GM12864 (cell line): ENCODE data around the gene TLE2.

Experiments
- DNase-seq: peaks from one replicate; pipeline ENCODE4 v3.0.0-alpha.2; 2011; ENCODE audit warnings: low read depth
- H3K4me3 ChIP-seq: 2 replicates; pipeline ENCODE4 v1.5.1; 2011; ENCODE audit warnings: mild to moderate bottlenecking, low read depth, low read length, control low read depth
- CTCF ChIP-seq: IDR thresholded peaks from 2 replicates; pipeline ENCODE4 v1.5.1; 2011; ENCODE audit warnings: low read depth, mild to moderate bottlenecking, moderate library complexity, low read length, control low read depth, inconsistent platforms; ENCODE audit errors: missing control alignments

TLE2 gene

DNA sequence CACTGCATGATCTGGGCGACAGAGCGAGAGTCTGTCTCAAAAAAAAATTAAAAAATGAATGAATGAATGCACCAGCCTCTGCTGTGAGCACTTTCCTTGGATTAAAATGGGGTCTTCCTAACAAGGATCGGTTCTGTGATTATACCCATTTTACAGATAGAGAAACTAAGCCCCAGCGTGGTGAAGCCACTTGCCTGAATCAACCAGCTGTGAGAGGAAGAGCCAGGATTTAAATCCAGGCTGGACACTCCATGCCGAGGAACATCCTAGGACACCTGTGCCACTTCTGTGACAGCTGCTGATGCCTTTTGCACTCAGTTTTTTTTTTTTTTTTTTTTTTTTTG is 19.1 kb upstream of the TLE2 start:
- no peak for DNase-seq
- TF ChIP-seq CTCF = no peak
- H3K4me3 ChIP-seq = no peak overlapping the region

DNA sequence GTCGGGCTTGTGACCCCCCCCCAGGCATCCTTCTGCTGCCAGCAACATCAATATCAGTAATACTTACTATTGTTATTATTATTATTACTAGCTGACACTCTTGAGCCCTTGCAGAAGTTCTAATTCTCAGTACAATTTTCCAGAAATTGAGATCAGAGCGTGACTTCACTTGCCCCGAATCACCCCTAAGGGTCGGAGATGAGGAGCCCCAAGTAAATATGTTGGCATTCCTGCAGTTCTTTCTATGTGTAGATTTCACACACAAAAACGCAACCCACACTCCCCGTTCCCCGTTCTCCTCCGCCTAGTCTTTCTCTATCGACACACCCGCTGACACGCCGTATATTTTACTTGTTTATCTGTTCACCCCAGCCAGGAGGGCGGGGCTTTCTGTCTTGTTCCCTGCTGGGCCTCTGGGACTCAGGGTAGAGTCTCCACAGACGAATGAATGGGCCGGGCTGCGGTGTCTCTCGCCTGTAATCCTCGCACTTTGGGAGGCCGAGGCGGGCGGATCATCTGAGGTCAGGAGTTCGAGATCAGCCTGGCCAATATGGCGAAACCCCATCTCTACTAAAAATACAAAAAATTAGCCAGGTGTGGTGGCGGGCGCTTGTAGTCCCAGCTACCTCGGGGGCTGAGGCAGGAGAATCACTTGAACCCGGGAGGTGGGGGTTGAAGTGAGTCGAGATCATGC is 18.6 kb upstream of the TLE2 start:
- TF ChIP-seq CTCF = no peak
- no peak overlapping the region for H3K4me3 ChIP-seq
- no peak for DNase-seq

DNA sequence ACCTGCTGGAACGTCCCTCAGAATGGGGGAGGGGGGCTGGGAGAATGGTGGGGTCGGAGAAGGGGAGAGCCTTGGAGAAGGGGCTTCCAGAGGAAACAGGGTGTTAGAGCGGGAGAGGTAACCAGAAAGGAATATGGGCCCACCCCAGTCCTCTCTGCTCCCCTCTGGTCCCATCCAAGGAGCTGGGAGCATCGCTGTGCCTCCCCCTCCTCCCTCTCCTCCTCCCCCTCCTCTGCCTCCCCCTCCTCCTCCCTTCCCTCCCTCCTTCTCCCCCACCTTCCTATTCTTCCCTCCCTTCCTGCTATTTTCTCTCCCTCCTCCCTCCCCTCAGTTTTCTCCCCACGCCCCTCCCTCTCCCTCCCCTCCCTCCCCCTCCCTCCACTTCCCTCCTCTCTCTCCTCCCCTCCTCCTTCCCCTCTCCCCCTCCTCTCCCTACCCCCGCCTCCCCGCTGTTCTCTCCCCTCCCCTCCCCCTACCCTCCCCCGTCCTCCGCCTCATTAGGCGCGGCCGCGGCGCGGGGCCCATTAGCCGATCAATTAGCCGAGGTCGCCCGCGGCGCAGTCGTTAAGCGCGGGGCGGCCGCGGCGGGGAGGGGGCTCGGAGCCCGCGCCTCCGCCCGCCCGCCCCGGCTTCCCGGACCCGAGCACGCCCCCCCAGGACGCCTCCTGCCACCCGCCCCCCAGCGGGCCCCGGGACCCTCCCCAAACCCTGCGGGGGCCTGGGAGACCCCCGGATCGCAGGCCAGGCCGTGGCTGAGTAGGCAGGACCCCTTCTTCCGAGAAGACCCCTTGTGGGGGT is 17.8 kb upstream of the TLE2 start:
- TF ChIP-seq CTCF = no peak
- H3K4me3 ChIP-seq = no peak overlapping the region
- no peak for DNase-seq

- TF ChIP-seq CTCF = no peak
- DNase-seq = no peak
- H3K4me3 ChIP-seq = no peak overlapping the region
These were observed 17.0 kb upstream of the TLE2 start for GRCh38 chr19:3045885-3046697.

- TF ChIP-seq CTCF = no peak
- no peak overlapping the region for H3K4me3 ChIP-seq
- DNase-seq = no peak
These were observed 16.1 kb upstream of the TLE2 start for GRCh38 chr19:3045191-3045590.

GRCh38 chr19:3042621-3043267 is 13.7 kb upstream of the TLE2 start:
- no peak for TF ChIP-seq CTCF
- DNase-seq = no peak
- no peak overlapping the region for H3K4me3 ChIP-seq
